Esophagus squamous epithelium (tissue), 5 donors: Measurements from ENCODE around the gene THAP4. TPM values are rescaled to one million over a fixed set of nuclear protein-coding genes. Genes with fewer than 3 reads are reported as not detected.
A peak's percentile ranks its signal among the peaks of the same experiment; 100 is the strongest.

Experiments
- DNase-seq: peaks from one replicate; lab custom pipeline; 2025; lab: John Stamatoyannopoulos, UW
- H3K27ac ChIP-seq, 4 donors: fragments of 200-600 bp; sonication (generic); one replicate each; pipeline ENCODE4 v1.5.1; 2016 to 2019; ENCODE audit warnings: mild to moderate bottlenecking in 1 of 4
- H3K27me3 ChIP-seq, 4 donors: fragments of 200-600 bp; sonication (generic); 1 replicate in 3 of 4; 2 replicates in 1 of 4; pipeline versions ENCODE4 v1.5.1 to v1.6.0; 2017 to 2021; ENCODE audit warnings: antibody characterized with exemption in 1 of 4
- H3K36me3 ChIP-seq, 3 donors: fragments of 200-600 bp; sonication (generic); one replicate each; pipeline ENCODE4 v1.5.1; 2016 to 2019
- H3K4me1 ChIP-seq, 3 donors: fragments of 200-600 bp; sonication (generic); one replicate each; pipeline ENCODE4 v1.5.1; 2017 to 2019
- H3K4me3 ChIP-seq, 4 donors: fragments of 200-600 bp; sonication (generic); 1 replicate in 3 of 4; 2 replicates in 1 of 4; pipeline ENCODE4 v1.5.1; 2016 to 2019; ENCODE audit warnings: mild to moderate bottlenecking in 2 of 4, moderate library complexity in 1 of 4
- H3K9me3 ChIP-seq, 3 donors: fragments of 200-600 bp; sonication (generic); one replicate each; pipeline ENCODE4 v1.5.1; 2016 to 2019
- CTCF ChIP-seq, 6 experiments: fragments of 450-650 bp in 4 of 6; fragments of 200-600 bp in 2 of 6; sonication (generic) in 2 of 6; IDR thresholded peaks; one replicate each; pipeline ENCODE4 v1.5.1; 2016 to 2019; ENCODE audit warnings: antibody characterized with exemption in 6 of 6, mild to moderate bottlenecking in 4 of 6, moderate library complexity in 4 of 6
- POLR2A ChIP-seq, 4 donors: fragments of 450-650 bp; IDR thresholded peaks; one replicate each; pipeline ENCODE4 v1.6.1; 2017; ENCODE audit warnings: antibody characterized with exemption in 4 of 4, mild to moderate bottlenecking in 4 of 4, moderate library complexity in 3 of 4
- WGBS, 2 donors: methylation state at CpG; one replicate each; pipeline ENCODE4 v1.1.5; 2018; 5-methylcytosine and 5-hydroxymethylcytosine counted together
- intact Hi-C: fragments of 100-400 bp; cut with DNase I; formaldehyde crosslinking; loops from one replicate; pipeline ENCODE4 v1.15.0; 2022
- total RNA-seq, 4 donors: library from RNA; depleted of rRNA; stranded (reverse); fragments of >200 nt; gene quantifications; one replicate each; pipeline ENCODE4 v1.1.0, GENCODE V29; 2016
- donor health status: DM: yes; HTN: yes; CAD: no.

The THAP4 gene
- total RNA-seq, 4 donors from 2014 or later, result 40.7 to 53.2 (median 46.4) TPM

GRCh38 chr2:241616168-241617125, 20.5 kb downstream of the THAP4 start:
- TF ChIP-seq POLR2A (IDR thresholded peaks at IDR 0.05) (no peak), CTCF (IDR thresholded peaks at IDR 0.05) (no peak)
- H3K36me3 ChIP-seq, result peaks cover 0 to 22% (median 0%) of the 10 kb centered on the region in 3 donors
- H3K4me3 ChIP-seq, result peak overlapping the region; percentile 13 to 58 (median 36)
- H3K27ac ChIP-seq, result peak overlapping the region in 3 of 4 donors; percentile 7 to 35 (median 16)
- DNase-seq, result no peak
- intact Hi-C loops, result no loop called here
- no peaks in the 10 kb centered on the region for H3K9me3 ChIP-seq
- no peaks in the 10 kb centered on the region for H3K27me3 ChIP-seq
- H3K4me1 ChIP-seq, result peaks cover 0 to 45% (median 0%) of the 10 kb centered on the region in 3 donors
- 85 to 90% methylated on average over 26 of the region's 30 CpGs for WGBS, 2 donors

GRCh38 chr2:241615522-241616052, 21.4 kb downstream of the THAP4 start:
- Histone ChIP-seq H3K36me3 (peaks cover 0 to 22% (median 0%) of the 10 kb centered on the region in 3 donors), H3K4me3 (no peak overlapping the region), H3K4me1 (peaks cover 1 to 54% (median 4%) of the 10 kb centered on the region in 3 donors), H3K9me3 (no peaks in the 10 kb centered on the region), H3K27me3 (no peaks in the 10 kb centered on the region), H3K27ac (no peak overlapping the region)
- intact Hi-C loops, result no loop called here
- WGBS, 2 donors, result 82 to 88% methylated on average over 10 to 11 of the region's 16 CpGs
- DNase-seq, result no peak
- TF ChIP-seq POLR2A (IDR thresholded peaks at IDR 0.05) (no peak), CTCF (IDR thresholded peaks at IDR 0.05) (no peak)

- peaks cover 5 to 59% (median 7%) of the 10 kb centered on the region in 3 donors for H3K4me1 ChIP-seq
- H3K27me3 ChIP-seq, result no peaks in the 10 kb centered on the region
- H3K27ac ChIP-seq, result no peak overlapping the region
- no peak for DNase-seq
- H3K9me3 ChIP-seq, result no peaks in the 10 kb centered on the region
- no peak for TF ChIP-seq CTCF (IDR thresholded peaks at IDR 0.05)
- TF ChIP-seq POLR2A (IDR thresholded peaks at IDR 0.05), result no peak
- no peak overlapping the region for H3K4me3 ChIP-seq
- WGBS, 2 donors, result 68 to 74% methylated on average over 9 to 11 of the region's 11 CpGs
- H3K36me3 ChIP-seq, result peaks cover 0 to 22% (median 0%) of the 10 kb centered on the region in 3 donors
- intact Hi-C loops, result no loop called here
These were observed 21.9 kb downstream of the THAP4 start for GRCh38 chr2:241615041-241615440.

- H3K27me3 ChIP-seq, result no peaks in the 10 kb centered on the region
- peak overlapping the region in 3 of 4 donors; percentile 51 to 90 (median 55) for H3K27ac ChIP-seq
- no peaks in the 10 kb centered on the region for H3K9me3 ChIP-seq
- no peak for DNase-seq
- no peak overlapping the region for H3K4me3 ChIP-seq
- H3K36me3 ChIP-seq, result peaks cover 0 to 13% (median 0%) of the 10 kb centered on the region in 3 donors
- intact Hi-C loops, result no loop called here
- 61 to 68% methylated on average over 14 to 15 of the region's 15 CpGs for WGBS, 2 donors
- H3K4me1 ChIP-seq, result peaks cover 12 to 72% (median 16%) of the 10 kb centered on the region in 3 donors
- no peak for TF ChIP-seq POLR2A (IDR thresholded peaks at IDR 0.05)
These were observed 23.8 kb downstream of the THAP4 start for GRCh38 chr2:241613017-241613780.
